ENCODE measurements around the gene PABPN1L. TPM values are rescaled to one million over a fixed set of nuclear protein-coding genes. Genes with fewer than 3 reads are reported as not detected.

Gene PABPN1L
- total RNA-seq, 1 experiment from 2014 or later: not detected

GRCh38 chr16:88850531-88851199 is 15.8 kb downstream of the PABPN1L start:
- no peak for TF ChIP-seq CTCF (IDR thresholded peaks at IDR 0.05; ENCODE audit: unreplicated experiment)
- Mint-ChIP-seq H3K9me3 (ENCODE audit: low read depth, unreplicated experiment) (no peaks in the 10 kb centered on the region), H3K36me3 (ENCODE audit: insufficient read depth, unreplicated experiment) (peaks cover 5% of the 10 kb centered on the region), H3K4me3 (ENCODE audit: low read depth, unreplicated experiment) (no peak overlapping the region), H3K27me3 (ENCODE audit: unreplicated experiment) (no peaks in the 10 kb centered on the region), H3K27ac (ENCODE audit: unreplicated experiment) (no peak overlapping the region), H3K4me1 (ENCODE audit: low read depth, unreplicated experiment) (peaks cover 8% of the 10 kb centered on the region)
- no TSS peak for BruUV-seq (replicated peaks)
- intact Hi-C loops (cut with micrococcal nuclease; ENCODE audit: unreplicated experiment): no loop called here
- CTCF ChIA-PET: no interaction called here
- DNase-seq: no peak

GRCh38 chr16:88848557-88848956 is 17.9 kb downstream of the PABPN1L start:
- DNase-seq: no peak
- H3K9me3 Mint-ChIP-seq (ENCODE audit: low read depth, unreplicated experiment): no peaks in the 10 kb centered on the region
- no TSS peak for BruUV-seq (replicated peaks)
- peaks cover 5% of the 10 kb centered on the region for H3K36me3 Mint-ChIP-seq (ENCODE audit: insufficient read depth, unreplicated experiment)
- CTCF ChIA-PET: no interaction called here
- intact Hi-C loops (cut with micrococcal nuclease; ENCODE audit: unreplicated experiment): no loop called here
- H3K4me3 Mint-ChIP-seq (ENCODE audit: low read depth, unreplicated experiment): no peak overlapping the region
- no peaks in the 10 kb centered on the region for H3K4me1 Mint-ChIP-seq (ENCODE audit: low read depth, unreplicated experiment)
- TF ChIP-seq CTCF (IDR thresholded peaks at IDR 0.05; ENCODE audit: unreplicated experiment): no peak
- no peak overlapping the region for H3K27ac Mint-ChIP-seq (ENCODE audit: unreplicated experiment)
- no peaks in the 10 kb centered on the region for H3K27me3 Mint-ChIP-seq (ENCODE audit: unreplicated experiment)

GRCh38 chr16:88847654-88848053 is 18.8 kb downstream of the PABPN1L start:
- peaks cover 5% of the 10 kb centered on the region for H3K36me3 Mint-ChIP-seq (ENCODE audit: insufficient read depth, unreplicated experiment)
- CTCF ChIA-PET: no interaction called here
- BruUV-seq (replicated peaks): no TSS peak

GRCh38 chr16:88846088-88846487 is 20.4 kb downstream of the PABPN1L start:
- CTCF ChIA-PET: interaction anchor here (0.5 kb wide), 1 partner anchor 170 kb away, joined by 3 read pairs; no protein-coding TSS in a partner anchor
- peaks cover 5% of the 10 kb centered on the region for H3K36me3 Mint-ChIP-seq (ENCODE audit: insufficient read depth, unreplicated experiment)

More at GRCh38 chr16:88847654-88848053, 18.8 kb downstream of the PABPN1L start:
- Mint-ChIP-seq H3K9me3 (ENCODE audit: low read depth, unreplicated experiment) (no peaks in the 10 kb centered on the region), H3K4me3 (ENCODE audit: low read depth, unreplicated experiment) (no peak overlapping the region), H3K4me1 (ENCODE audit: low read depth, unreplicated experiment) (no peaks in the 10 kb centered on the region), H3K27me3 (ENCODE audit: unreplicated experiment) (no peaks in the 10 kb centered on the region), H3K27ac (ENCODE audit: unreplicated experiment) (no peak overlapping the region)
- no peak for DNase-seq
- intact Hi-C loops (cut with micrococcal nuclease; ENCODE audit: unreplicated experiment): no loop called here
- no peak for TF ChIP-seq CTCF (IDR thresholded peaks at IDR 0.05; ENCODE audit: unreplicated experiment)

More at GRCh38 chr16:88846088-88846487, 20.4 kb downstream of the PABPN1L start:
- no peaks in the 10 kb centered on the region for H3K4me1 Mint-ChIP-seq (ENCODE audit: low read depth, unreplicated experiment)
- no peaks in the 10 kb centered on the region for H3K27me3 Mint-ChIP-seq (ENCODE audit: unreplicated experiment)
- DNase-seq: no peak
- H3K4me3 Mint-ChIP-seq (ENCODE audit: low read depth, unreplicated experiment): no peak overlapping the region
- H3K9me3 Mint-ChIP-seq (ENCODE audit: low read depth, unreplicated experiment): no peaks in the 10 kb centered on the region
- BruUV-seq (replicated peaks): no TSS peak
- TF ChIP-seq CTCF (IDR thresholded peaks at IDR 0.05; ENCODE audit: unreplicated experiment): no peak
- H3K27ac Mint-ChIP-seq (ENCODE audit: unreplicated experiment): no peak overlapping the region
- intact Hi-C loops (cut with micrococcal nuclease; ENCODE audit: unreplicated experiment): no loop called here
